ENCODE results near the gene PHF14.
"Not testable (repeated sequence)": the region's sequence is repeated elsewhere in the genome, so short reads cannot be mapped to it uniquely, and the experiment has no call there.

The PHF14 gene

GRCh38 chr7:10973942-10974911 lies 555 bp downstream of the PHF14 start:
- no peak for DNase-seq (ENCODE audit: low read depth in 2 of 2)

GRCh38 chr7:10977113-10977512 lies 3.4 kb downstream of the PHF14 start:
- DNase-seq (ENCODE audit: low read depth in 2 of 2) = no peak

- no peak for DNase-seq (ENCODE audit: low read depth in 2 of 2)
Measured at GRCh38 chr7:10981317-10981716, 7.6 kb downstream of the PHF14 start.

DNA sequence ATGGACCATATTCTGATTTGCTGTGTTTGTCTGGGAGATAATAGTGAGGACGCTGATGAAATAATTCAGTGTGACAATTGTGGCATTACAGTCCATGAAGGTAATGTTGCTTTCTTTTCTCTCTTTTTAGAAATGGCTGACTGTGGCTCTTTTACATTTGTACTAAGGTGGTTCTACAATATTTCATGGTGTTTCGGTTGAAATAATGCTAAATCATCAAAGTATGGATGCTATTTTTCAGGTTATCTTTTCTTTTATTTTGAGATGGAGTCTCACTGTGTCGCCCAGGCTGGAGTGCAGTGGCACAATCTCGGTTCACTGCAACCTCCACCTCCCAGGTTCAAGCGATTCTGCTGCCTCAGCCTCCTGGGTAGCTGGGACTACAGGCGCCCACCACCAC lies 17.1 kb downstream of the PHF14 start:
- not testable (repeated sequence) for DNase-seq (ENCODE audit: low read depth in 2 of 2)

- not testable (repeated sequence) for DNase-seq (ENCODE audit: low read depth in 2 of 2)
Measured at GRCh38 chr7:10995482-10996166, 22.0 kb downstream of the PHF14 start.

DNA sequence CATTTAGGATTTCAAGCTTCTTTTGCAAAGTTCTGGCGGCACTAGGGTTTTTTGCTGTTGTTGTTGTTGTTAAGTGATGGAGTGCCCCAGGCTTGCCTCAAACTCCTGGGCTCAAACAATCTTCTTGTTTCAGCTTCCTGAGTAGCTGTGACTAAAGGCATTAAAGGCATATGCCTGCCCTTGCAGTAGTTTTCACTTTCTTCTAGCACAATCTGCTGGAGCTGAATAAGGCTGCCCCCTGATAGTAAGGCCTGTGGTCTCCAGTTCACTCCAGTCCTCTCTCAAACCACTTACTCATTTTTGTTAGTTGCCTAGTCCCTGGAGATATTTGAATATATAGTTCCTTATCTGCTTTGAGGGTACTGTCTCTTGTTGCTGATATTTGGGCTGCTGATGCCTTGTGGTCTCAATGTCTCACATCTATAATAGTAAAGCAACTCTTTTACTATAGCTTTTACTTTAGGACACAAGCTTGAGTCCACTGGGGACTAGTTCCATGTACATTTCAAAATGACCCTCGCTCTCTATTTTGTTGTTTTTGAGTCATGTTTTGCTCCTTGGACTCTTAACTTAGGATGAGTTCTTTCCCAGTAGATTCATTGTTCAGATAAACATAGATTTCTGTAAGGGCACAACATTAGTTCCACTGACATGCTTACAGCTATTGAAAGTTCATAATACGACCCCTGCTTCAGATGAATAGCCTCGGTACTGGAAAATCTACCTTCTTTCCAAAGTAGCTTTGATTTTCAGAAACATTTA lies 25.5 kb downstream of the PHF14 start:
- no peak for DNase-seq (ENCODE audit: low read depth in 2 of 2)

DNA sequence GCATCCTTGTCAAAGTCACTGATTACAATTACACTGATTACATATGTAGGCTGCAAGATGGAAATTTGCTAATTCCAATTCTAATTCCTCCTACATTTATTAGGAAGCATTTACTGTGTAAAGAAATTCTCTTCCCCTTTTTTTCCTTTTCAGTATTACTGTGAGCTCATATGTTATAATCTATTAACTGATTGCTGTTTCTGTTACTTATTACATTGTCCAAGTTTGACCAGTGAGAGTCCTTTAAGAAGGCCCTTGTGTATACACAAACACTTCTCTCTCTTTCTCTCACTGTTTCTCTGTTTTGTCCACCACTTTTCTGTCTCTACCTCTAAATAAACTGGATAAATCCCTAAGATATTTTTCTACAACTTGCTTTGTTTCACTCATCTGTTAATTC lies 31.5 kb downstream of the PHF14 start:
- no peak for DNase-seq (ENCODE audit: low read depth in 2 of 2)

GRCh38 chr7:11006291-11006690 lies 32.6 kb downstream of the PHF14 start:
- DNase-seq (ENCODE audit: low read depth in 2 of 2) = no peak

- DNase-seq (ENCODE audit: low read depth in 2 of 2) = no peak
Measured at GRCh38 chr7:11009631-11010030, 36.0 kb downstream of the PHF14 start.

GRCh38 chr7:11021468-11021867 lies 47.8 kb downstream of the PHF14 start:
- no peak for DNase-seq (ENCODE audit: low read depth in 2 of 2)

DNA sequence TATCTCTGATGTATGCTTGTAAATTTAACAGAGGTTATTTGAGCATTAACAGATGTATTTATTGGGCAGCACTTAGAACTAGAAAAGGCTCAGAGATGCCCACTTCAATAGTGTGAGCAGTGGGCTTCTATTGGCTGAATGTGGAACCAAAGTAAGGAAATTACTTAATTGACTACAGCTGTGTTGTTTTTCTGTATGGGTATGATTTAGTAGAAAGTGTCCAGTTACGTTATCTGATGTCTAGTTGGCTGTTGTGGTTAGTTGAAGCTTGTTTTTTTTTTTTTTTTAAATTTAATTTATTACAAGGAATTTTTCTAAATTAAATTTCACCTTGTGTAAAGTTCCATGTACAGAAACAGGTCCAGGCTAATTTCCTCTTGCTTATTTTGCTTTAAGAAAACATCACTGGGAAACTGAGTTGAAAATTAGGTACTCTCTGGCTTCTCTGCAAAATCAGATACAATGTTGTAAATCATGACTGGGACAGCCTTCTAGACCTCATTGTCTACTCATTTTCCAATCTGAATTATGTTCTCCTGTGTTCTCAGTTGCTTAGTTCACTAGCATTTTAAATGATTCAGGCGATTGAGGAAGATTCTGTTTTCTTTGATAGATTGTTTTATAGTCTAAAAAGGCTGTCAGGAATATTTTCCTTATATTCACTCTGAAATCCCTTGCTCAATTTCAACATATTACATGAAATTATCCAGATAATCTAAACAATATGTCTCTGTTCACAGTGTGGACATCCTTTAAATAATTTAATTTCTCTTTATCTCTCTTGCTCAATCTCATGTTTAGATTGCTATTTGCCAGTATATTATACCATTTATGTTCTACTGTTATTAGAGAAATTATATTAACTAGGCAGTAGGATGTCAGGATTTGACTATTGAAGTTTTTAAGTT lies 53.0 kb downstream of the PHF14 start:
- no peak for DNase-seq (ENCODE audit: low read depth in 2 of 2)

DNA sequence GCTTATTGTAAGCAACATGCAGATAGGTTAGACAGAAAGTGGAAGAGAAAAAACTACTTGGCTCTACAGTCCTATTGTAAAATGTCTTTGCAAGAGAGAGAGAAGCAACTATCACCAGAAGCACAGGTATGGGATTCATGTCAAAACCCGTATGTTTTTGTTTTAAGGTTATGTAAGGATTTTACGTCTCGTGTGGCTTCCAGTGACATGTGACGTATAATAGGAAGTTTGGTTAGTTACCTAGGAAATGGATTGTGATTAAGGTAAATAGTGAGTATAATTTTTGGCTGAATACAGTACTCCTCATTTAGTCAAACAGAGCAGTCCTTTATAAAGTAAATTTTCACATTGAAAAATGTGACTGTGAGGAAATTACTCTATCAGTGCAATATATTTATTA lies 62.0 kb downstream of the PHF14 start:
- DNase-seq (ENCODE audit: low read depth in 2 of 2) = no peak

DNA sequence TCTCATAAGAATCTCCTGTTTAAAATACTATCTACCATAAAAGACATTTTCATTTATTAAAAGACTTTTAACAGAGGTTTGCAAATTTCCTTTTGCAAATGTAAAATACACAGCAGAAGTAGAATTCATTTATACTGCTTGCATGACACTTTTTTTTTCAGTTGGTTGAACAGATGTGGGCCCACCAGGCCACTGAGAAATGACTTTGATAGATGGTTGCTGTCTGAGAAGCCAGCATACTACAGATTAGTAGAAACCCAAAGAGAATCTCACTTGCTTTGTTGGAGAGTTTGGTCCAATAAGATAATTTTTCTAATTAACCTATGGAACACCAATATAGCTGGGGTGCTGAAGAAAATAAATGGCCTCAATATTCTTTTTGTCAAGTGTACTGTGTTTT lies 66.3 kb downstream of the PHF14 start:
- DNase-seq (ENCODE audit: low read depth in 2 of 2) = no peak

- DNase-seq (ENCODE audit: low read depth in 2 of 2) = no peak
Measured at GRCh38 chr7:11054033-11054432, 80.4 kb downstream of the PHF14 start.

DNA sequence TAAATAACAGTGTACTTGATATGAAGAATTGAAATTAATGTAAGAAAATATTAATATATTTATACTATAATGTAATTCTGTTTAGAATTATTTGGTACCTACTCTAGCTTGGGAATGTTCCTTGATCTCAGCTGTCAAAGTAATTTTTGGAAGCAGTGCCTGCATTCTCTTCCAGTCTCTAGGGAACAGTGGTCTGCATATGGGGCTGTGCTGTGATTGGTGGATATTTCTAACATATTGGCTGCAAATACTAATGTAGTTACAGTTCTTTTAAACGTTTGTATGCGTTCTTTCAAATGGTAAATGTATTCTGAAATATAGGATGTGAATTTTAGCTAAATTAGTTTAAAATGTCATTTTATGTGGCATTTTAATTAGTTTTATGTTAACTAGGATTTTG lies 87.2 kb downstream of the PHF14 start:
- no peak for DNase-seq (ENCODE audit: low read depth in 2 of 2)

DNA sequence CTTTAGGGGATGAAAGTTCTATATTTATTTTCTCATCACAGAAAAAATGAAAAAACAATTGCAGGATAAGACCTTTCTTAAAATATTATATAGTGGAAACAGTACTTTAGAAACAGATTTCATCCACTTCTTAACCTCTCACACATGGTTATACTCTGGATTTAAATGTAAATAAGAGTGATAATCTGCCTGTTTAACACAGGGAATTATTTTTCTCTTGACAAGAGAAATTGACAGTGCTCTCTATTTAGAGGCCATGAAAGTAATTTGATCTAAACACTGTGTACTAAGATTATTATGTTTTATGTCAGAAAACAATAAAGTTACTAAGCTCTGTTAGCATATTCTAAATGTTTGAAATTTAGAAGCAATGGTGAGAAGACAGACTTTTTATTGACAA lies 88.4 kb downstream of the PHF14 start:
- DNase-seq (ENCODE audit: low read depth in 2 of 2) = no peak

GRCh38 chr7:11069591-11069990 lies 95.9 kb downstream of the PHF14 start:
- no peak for DNase-seq (ENCODE audit: low read depth in 2 of 2)

DNA sequence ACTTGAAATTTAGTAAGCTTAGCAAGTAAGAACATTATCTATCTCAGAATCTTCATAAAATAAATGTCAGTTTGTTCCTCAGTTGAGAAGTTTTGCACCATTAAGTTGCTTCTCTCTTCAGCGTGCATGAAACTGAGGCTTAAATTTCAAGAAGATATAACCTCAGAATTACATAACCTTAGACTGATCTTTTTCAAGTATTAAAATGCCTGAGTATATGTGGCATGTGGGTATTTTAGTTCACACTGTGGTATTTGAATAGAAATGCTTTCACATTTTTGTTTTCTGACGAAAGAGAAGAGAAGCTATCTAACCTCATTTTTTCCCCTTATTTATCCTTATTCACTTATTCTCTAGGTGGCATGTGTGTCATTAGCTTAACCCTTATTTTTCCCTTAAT lies 104.1 kb downstream of the PHF14 start:
- no peak for DNase-seq (ENCODE audit: low read depth in 2 of 2)

GRCh38 chr7:11078247-11078834 lies 104.7 kb downstream of the PHF14 start:
- no peak for DNase-seq (ENCODE audit: low read depth in 2 of 2)

GRCh38 chr7:11079907-11080306 lies 106.2 kb downstream of the PHF14 start:
- DNase-seq (ENCODE audit: low read depth in 2 of 2) = no peak

- no peak for DNase-seq (ENCODE audit: low read depth in 2 of 2)
Measured at GRCh38 chr7:11082121-11082520, 108.4 kb downstream of the PHF14 start.

Data from stimulated activated CD8-positive, alpha-beta memory T cell treated with anti-CD3 and anti-CD28 coated beads, Interleukin-7, amount 100 ng/mL, for 4 hours (primary cell).